ENCODE results near the gene ZNF652.

ZNF652 gene

DNA sequence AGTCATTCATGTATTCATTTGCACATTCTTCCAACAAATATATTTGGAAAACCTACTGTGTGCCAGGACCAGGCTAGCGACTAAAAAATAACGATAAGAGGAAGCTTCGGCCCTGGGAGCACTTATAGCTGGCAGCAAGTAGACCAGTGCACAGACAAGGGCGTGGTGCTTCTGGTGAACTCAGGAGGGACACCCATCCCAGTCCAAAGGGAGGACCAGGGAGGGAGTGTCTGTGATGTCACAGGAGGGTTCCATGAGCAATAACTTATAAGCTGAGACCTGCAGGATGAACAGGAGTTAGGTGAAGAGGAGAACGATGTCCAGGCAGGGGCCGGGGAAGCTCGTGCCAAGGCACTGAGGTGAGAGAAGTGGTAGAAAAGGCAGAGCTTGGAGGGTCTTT, 114.1 kb downstream of the ZNF652 start:
- no peak overlapping the region for H3K4me3 ChIP-seq (ENCODE audit: low read depth, low read length)
- no peak for DNase-seq (ENCODE audit: low read depth)

DNA sequence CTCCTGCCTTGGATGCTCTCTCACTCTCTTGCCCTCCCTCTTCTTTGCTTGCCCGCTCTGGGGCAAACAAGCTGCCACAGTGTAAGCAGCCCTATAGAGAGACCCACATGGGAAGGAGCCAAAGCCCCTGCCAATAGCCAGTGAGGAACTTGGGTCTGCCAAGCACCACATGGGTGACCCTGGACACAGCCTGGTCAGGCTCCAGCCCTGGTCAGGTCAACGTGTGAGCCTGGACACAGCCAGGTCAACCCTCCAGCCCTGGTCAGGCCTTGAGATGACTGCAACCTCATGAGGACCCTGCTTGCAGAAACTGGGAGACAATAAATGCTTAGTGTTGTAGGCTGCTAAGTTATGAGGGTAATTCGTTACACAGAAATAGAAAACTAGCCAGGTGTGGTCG, 117.2 kb downstream of the ZNF652 start:
- no peak for DNase-seq (ENCODE audit: low read depth)
- H3K4me3 ChIP-seq (ENCODE audit: low read depth, low read length) = no peak overlapping the region
